Right lobe of liver (tissue), 6 donors: Measurements from ENCODE around the gene C1QTNF4. TPM values are rescaled to one million over a fixed set of nuclear protein-coding genes. Genes with fewer than 3 reads are reported as not detected.

Experiments
- ATAC-seq, 4 donors: fragments of 200-7000 bp; cut with Tn5 transposase; one replicate each; pipeline ENCODE4 v1.9.1; 2020; ENCODE audit warnings: mild to moderate bottlenecking in 4 of 4, moderate library complexity in 4 of 4
- DNase-seq, 3 donors: peaks; one replicate each; pipeline ENCODE4 v3.0.0-alpha.2; 2020
- H3K27ac ChIP-seq, 3 donors: fragments of 200-600 bp; one replicate each; pipeline ENCODE4 v1.8.0; 2022
- H3K27me3 ChIP-seq, 2 donors: fragments of 200-600 bp; one replicate each; pipeline ENCODE4 v1.8.0; 2022
- H3K36me3 ChIP-seq, 4 donors: fragments of 200-600 bp; sonication (generic) in 1 of 4; one replicate each; pipeline versions ENCODE4 v1.5.1 to v1.8.0; 2017 to 2022; ENCODE audit warnings: control low read depth in 1 of 4
- H3K4me1 ChIP-seq, 4 donors: fragments of 200-600 bp; sonication (generic) in 1 of 4; one replicate each; pipeline versions ENCODE4 v1.5.1 to v1.8.0; 2017 to 2022; ENCODE audit warnings: control low read depth in 1 of 4
- H3K4me3 ChIP-seq, 3 donors: fragments of 200-600 bp; one replicate each; pipeline ENCODE4 v1.8.0; 2022
- H3K9me3 ChIP-seq, 4 donors: fragments of 200-600 bp; sonication (generic) in 1 of 4; one replicate each; pipeline versions ENCODE4 v1.5.1 to v1.8.0; 2017 to 2022; ENCODE audit warnings: control low read depth in 1 of 4
- POLR2A ChIP-seq: fragments of 450-650 bp; IDR thresholded peaks from one replicate; pipeline ENCODE4 v1.6.1; 2017; ENCODE audit warnings: antibody characterized with exemption, mild to moderate bottlenecking
- WGBS: methylation state at CpG from one replicate; pipeline ENCODE4 v1.1.6; 2018; ENCODE audit warnings: low coverage, low lambda C conversion rate; ENCODE audit not compliant: insufficient coverage; ENCODE audit errors: missing lambda C conversion rate; 5-methylcytosine and 5-hydroxymethylcytosine counted together
- intact Hi-C, 2 donors: fragments of 100-400 bp; cut with DNase I; formaldehyde crosslinking; loops; one replicate each; pipeline versions ENCODE4 v1.11.2 to v1.14.1; 2022
- total RNA-seq, 6 experiments: library from RNA; depleted of rRNA in 2 of 6; stranded (reverse); fragments of >200 nt in 2 of 6; fragmentation: NEBNext Ultra II Directional in 3 of 6; extraction: Animal tissue kit (Norgen Biotek cat#: 25700) in 3 of 6; gene quantifications; one replicate each; pipeline versions ENCODE4 v1.1.0 to v1.2.4, GENCODE V29; 2016 to 2023
- TF ChIP-seq, protein P1 (sequence below), 4 donors: fragments of 200-600 bp in 3 of 4; fragments of 450-650 bp in 1 of 4; IDR thresholded peaks; one replicate each; pipeline versions ENCODE4 v1.5.1 to v1.8.0; 2016 to 2022; ENCODE audit warnings: antibody characterized with exemption in 4 of 4, mild to moderate bottlenecking in 2 of 4
- donor health status: DM: no; HTN: yes; CAD: no.
- donor health status: DM: no; HTN: no; CAD: no.
- donor health status: DM: no; HTN: no; CAD: no.
- donor health status: DM: no; HTN: yes; CAD: no.
- donor health status: DM: no; HTN: yes; CAD: no.

The C1QTNF4 gene
- total RNA-seq, 6 experiments from 2014 or later: 0.21 to 0.44 (median 0.26) TPM; not detected in 3

DNA sequence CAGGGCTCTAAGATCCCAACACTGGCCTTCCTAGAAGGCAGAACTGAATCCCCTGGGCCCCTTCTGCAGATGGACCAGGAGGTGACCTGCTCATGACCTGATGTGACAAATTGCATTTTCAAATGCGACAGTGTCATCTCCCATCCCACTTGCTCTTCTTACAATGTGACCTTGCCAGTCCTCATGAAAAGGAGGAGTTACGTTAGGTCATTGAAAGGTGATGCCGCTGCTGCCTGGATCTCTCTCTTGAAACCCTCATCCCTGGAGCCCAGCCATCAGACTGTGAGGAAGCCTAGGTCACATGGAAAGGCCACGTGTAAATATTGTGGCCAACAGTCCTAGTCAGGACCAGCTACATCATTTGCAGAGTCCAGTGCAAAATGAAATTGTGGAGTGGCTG is 5.7 kb upstream of the C1QTNF4 start:
- H3K36me3 ChIP-seq: no peaks in the 10 kb centered on the region
- H3K4me3 ChIP-seq: no peak overlapping the region
- H3K27ac ChIP-seq: no peak overlapping the region
- TF ChIP-seq, protein P1, sequence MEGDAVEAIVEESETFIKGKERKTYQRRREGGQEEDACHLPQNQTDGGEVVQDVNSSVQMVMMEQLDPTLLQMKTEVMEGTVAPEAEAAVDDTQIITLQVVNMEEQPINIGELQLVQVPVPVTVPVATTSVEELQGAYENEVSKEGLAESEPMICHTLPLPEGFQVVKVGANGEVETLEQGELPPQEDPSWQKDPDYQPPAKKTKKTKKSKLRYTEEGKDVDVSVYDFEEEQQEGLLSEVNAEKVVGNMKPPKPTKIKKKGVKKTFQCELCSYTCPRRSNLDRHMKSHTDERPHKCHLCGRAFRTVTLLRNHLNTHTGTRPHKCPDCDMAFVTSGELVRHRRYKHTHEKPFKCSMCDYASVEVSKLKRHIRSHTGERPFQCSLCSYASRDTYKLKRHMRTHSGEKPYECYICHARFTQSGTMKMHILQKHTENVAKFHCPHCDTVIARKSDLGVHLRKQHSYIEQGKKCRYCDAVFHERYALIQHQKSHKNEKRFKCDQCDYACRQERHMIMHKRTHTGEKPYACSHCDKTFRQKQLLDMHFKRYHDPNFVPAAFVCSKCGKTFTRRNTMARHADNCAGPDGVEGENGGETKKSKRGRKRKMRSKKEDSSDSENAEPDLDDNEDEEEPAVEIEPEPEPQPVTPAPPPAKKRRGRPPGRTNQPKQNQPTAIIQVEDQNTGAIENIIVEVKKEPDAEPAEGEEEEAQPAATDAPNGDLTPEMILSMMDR (IDR thresholded peaks at IDR 0.05): no peak
- TF ChIP-seq POLR2A: no peak
- DNase-seq: no peak
- 61% methylated on average over 3 of the region's 4 CpGs for WGBS
- no peaks in the 10 kb centered on the region for H3K27me3 ChIP-seq
- ATAC-seq: peak in 1 of 4 donors; percentile 20
- H3K9me3 ChIP-seq: no peaks in the 10 kb centered on the region
- no peaks in the 10 kb centered on the region for H3K4me1 ChIP-seq
- intact Hi-C loops: no loop called here

DNA sequence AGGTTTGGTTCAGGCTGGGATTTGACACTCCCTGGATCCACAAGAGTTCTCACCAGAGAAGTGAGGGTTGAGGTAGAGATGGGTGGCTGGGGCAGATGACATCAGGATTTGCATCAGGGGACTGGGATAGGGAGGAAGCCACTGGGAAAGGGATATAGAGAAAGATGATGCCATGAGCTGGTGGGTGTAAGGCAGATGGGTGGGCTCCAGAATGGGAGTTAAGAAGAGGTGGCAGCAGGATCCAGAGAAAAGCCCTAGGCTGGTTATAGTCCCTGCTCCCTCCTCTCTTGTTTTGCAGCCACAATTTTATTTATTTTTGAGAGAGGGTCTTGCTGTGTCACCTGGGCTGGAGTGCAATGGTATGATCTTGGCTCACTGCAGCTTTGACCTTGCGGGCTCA is 1.8 kb upstream of the C1QTNF4 start:
- DNase-seq: no peak
- no peak overlapping the region for H3K27ac ChIP-seq
- no peak for ATAC-seq
- no peak for TF ChIP-seq POLR2A
- TF ChIP-seq, protein P1 (IDR thresholded peaks at IDR 0.05): no peak
- H3K27me3 ChIP-seq: peaks cover 0 to 9% of the 10 kb centered on the region in 2 donors
- intact Hi-C loops: no loop called here
- no peaks in the 10 kb centered on the region for H3K36me3 ChIP-seq
- H3K9me3 ChIP-seq: no peaks in the 10 kb centered on the region
- no CpG with 5 or more reads among the region's 1 CpG for WGBS
- peaks cover 0 to 3% (median 0%) of the 10 kb centered on the region in 4 donors for H3K4me1 ChIP-seq
- H3K4me3 ChIP-seq: no peak overlapping the region

DNA sequence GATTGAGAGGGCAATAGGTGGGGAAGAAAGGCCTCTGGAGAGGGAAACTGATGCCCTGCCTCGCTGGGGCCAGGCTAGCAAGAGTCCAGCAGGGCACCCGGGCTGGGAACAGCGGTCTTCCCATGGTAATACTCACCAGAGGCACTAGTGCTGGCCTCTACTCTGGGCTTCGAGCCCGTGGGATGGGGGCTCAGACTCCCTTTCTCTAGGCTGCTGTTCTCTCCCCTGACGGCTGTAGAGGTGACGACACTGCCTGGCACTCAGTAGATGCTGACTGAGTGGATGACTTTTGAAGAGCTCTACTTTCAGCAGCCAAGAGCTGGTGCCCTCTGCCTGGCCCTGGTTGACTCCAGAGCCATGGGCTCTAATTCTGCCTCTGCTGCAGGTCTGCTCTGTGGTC is 818 bp upstream of the C1QTNF4 start:
- Histone ChIP-seq H3K4me1 (peaks cover 0 to 3% (median 0%) of the 10 kb centered on the region in 4 donors), H3K4me3 (no peak overlapping the region), H3K36me3 (no peaks in the 10 kb centered on the region), H3K9me3 (no peaks in the 10 kb centered on the region), H3K27me3 (peaks cover 0 to 9% of the 10 kb centered on the region in 2 donors), H3K27ac (no peak overlapping the region)
- TF ChIP-seq, protein P1 (IDR thresholded peaks at IDR 0.05): no peak
- no peak for TF ChIP-seq POLR2A
- WGBS: no CpG with 5 or more reads among the region's 7 CpGs
- intact Hi-C loops: no loop called here
- ATAC-seq (peak; percentile 17 to 32 (median 22)), DNase-seq (no peak)

DNA sequence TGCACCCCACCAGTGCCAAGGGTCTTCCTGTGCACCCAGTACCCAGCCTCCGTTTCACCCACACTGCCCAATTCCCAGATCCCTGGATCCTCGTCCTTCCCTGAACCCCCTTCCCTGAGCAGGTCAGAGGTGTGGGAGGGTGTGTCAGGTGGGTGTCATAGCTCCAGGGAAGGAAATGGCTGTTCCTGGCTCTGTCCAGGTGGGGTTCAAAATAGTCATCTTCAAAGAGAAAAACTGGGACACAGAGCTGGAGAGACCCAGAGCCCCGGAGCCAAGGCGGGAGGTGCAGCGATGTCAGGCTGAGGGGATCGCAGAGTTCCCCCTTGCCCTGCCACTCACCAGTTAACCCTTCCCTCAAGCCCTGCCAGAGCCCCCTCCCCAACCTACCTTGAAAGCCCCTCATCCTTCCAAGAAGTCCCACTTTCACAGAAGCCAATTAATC is 698 bp downstream of the C1QTNF4 start:
- WGBS: 38% methylated on average over 4 of the region's 6 CpGs
- no peak overlapping the region for H3K27ac ChIP-seq
- no peak for ATAC-seq
- intact Hi-C loops: no loop called here
- no peaks in the 10 kb centered on the region for H3K9me3 ChIP-seq
- no peak for TF ChIP-seq POLR2A
- TF ChIP-seq, protein P1 (IDR thresholded peaks at IDR 0.05): no peak
- H3K4me1 ChIP-seq: peaks cover 0 to 3% (median 0%) of the 10 kb centered on the region in 4 donors
- H3K4me3 ChIP-seq: no peak overlapping the region
- DNase-seq: no peak
- peaks cover 0 to 9% of the 10 kb centered on the region in 2 donors for H3K27me3 ChIP-seq
- no peaks in the 10 kb centered on the region for H3K36me3 ChIP-seq

DNA sequence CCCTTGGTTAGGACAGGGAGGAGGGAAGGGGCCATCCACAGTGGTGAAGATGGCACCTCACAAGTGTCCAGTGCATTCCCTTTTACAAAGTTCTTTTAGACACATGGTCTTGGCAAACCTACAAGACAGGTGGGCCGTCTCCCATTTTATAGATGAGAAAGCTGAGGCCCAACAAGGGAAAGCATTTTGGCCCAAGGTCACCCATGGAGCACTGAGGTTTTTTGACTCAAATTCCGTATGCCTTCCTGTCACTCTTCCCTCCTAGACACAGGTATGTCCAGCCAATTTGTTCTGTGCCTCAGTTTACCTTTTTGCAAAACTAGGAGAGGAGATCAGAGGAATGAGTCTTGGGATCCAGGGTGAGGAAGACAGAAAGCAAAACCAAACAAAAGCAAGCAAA is 1.2 kb downstream of the C1QTNF4 start:
- H3K36me3 ChIP-seq: no peaks in the 10 kb centered on the region
- intact Hi-C loops: no loop called here
- DNase-seq: no peak
- H3K4me1 ChIP-seq: peaks cover 0 to 3% (median 0%) of the 10 kb centered on the region in 4 donors
- TF ChIP-seq, protein P1 (IDR thresholded peaks at IDR 0.05): no peak
- TF ChIP-seq POLR2A: no peak
- ATAC-seq: no peak
- H3K9me3 ChIP-seq: no peaks in the 10 kb centered on the region
- H3K27ac ChIP-seq: no peak overlapping the region
- H3K4me3 ChIP-seq: no peak overlapping the region
- H3K27me3 ChIP-seq: peaks cover 0 to 9% of the 10 kb centered on the region in 2 donors
- 65% methylated on average over 2 of the region's 2 CpGs for WGBS
